RWPE2 (cell line): ENCODE data around the gene RNF213.

Source experiments
- ATAC-seq: fragments of 200-7000 bp; cut with Tn5 transposase; 3 replicates; pipeline ENCODE4 v1.9.1; 2021; ENCODE audit warnings: low read depth
- DNase-seq: peaks from one replicate; pipeline ENCODE4 v3.0.0-alpha.2; 2020; ENCODE audit warnings: low spot score
- H3K27ac ChIP-seq: fragments of 450-650 bp; 2 replicates; pipeline ENCODE4 v1.5.1; 2017; ENCODE audit warnings: mild to moderate bottlenecking; ENCODE audit not compliant: poor library complexity, severe bottlenecking
- H3K27me3 ChIP-seq: fragments of 250-450 bp; sonication (Bioruptor Pico); 2 replicates; pipeline ENCODE4 v1.5.1; 2021; ENCODE audit warnings: mild to moderate bottlenecking, moderate library complexity; ENCODE audit not compliant: insufficient read depth, poor library complexity, severe bottlenecking
- H3K36me3 ChIP-seq: fragments of 250-450 bp; sonication (Bioruptor Pico); 2 replicates; pipeline ENCODE4 v1.5.1; 2020; ENCODE audit warnings: low read depth, mild to moderate bottlenecking, moderate library complexity
- H3K4me1 ChIP-seq: fragments of 250-450 bp; sonication (Bioruptor Pico); 2 replicates; pipeline ENCODE4 v1.5.1; 2021; ENCODE audit warnings: mild to moderate bottlenecking, moderate library complexity; ENCODE audit not compliant: insufficient read depth, poor library complexity, severe bottlenecking
- H3K4me3 ChIP-seq: fragments of 250-450 bp; sonication (Bioruptor Pico); 2 replicates; pipeline ENCODE4 v1.5.1; 2021; ENCODE audit warnings: mild to moderate bottlenecking, moderate library complexity; ENCODE audit not compliant: severe bottlenecking
- H3K9me3 ChIP-seq: fragments of 250-450 bp; sonication (Bioruptor Pico); 2 replicates; pipeline ENCODE4 v1.5.1; 2021; ENCODE audit warnings: mild to moderate bottlenecking, moderate library complexity; ENCODE audit not compliant: severe bottlenecking
- TF ChIP-seq, protein P1 (sequence below): fragments of 450-650 bp; IDR thresholded peaks from one replicate; pipeline ENCODE4 v1.5.1; 2017; ENCODE audit warnings: mild to moderate bottlenecking, moderate library complexity; ENCODE audit not compliant: poor library complexity, severe bottlenecking

The RNF213 gene

DNA sequence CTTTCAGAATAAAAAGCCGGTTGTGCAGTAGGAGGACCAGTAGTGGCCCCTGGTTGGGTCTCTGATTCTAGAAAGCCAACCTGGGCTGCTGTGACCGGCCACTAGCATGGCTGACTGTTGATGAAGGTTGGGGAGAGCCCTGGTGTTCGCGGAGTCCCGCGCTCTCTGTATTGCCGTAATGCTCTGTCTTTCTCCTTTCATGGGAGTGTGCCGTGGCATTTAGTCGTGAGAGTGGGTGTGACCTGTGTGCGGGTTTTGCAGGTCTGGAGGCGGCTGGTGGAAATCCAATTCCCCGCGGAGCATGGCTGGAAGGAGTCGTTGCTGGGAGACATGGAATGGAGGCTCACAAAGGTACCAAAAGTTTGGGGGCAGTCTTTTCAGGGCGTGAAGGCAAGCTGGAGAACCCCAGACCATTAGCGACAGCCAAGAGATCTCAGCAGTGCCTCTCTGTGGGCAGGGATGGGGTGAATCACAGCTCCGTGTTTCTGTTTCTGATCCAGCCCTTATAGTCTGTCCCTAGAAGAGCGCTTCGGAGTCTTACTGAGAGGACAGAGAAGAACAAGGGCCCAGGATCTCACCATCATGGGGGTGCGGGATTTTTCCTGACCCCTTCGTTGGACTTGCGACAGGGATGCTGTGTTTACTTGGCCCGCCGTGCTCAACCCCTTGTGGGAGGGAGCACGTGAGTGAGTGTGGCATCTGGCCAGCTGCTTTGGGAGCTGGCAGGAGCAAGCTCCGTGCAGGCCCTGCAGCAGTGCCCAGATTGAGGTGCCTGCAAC lies 56.5 kb downstream of the RNF213 start:
- ATAC-seq, result no peak
- TF ChIP-seq, protein P1, sequence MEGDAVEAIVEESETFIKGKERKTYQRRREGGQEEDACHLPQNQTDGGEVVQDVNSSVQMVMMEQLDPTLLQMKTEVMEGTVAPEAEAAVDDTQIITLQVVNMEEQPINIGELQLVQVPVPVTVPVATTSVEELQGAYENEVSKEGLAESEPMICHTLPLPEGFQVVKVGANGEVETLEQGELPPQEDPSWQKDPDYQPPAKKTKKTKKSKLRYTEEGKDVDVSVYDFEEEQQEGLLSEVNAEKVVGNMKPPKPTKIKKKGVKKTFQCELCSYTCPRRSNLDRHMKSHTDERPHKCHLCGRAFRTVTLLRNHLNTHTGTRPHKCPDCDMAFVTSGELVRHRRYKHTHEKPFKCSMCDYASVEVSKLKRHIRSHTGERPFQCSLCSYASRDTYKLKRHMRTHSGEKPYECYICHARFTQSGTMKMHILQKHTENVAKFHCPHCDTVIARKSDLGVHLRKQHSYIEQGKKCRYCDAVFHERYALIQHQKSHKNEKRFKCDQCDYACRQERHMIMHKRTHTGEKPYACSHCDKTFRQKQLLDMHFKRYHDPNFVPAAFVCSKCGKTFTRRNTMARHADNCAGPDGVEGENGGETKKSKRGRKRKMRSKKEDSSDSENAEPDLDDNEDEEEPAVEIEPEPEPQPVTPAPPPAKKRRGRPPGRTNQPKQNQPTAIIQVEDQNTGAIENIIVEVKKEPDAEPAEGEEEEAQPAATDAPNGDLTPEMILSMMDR, result no peak
- no peak overlapping the region for H3K27ac ChIP-seq
- H3K4me1 ChIP-seq, result no peaks in the 10 kb centered on the region
- DNase-seq, result no peak
- H3K27me3 ChIP-seq, result no peaks in the 10 kb centered on the region
- no peaks in the 10 kb centered on the region for H3K9me3 ChIP-seq
- no peak overlapping the region for H3K4me3 ChIP-seq
- peaks cover 68% of the 10 kb centered on the region for H3K36me3 ChIP-seq

DNA sequence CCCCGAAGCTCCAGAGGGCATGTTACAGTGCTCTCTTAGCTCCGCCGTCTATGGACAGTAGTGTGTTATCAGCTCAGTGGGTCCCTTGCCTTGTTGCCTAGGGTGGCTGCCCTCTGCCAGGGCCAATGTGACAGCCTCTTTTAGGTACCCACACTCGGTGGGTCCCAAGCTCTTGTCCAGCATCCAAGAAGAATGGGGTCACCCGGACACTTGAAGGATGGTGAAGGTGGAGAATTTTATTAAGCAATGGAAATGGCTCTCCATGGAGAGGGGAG lies 57.0 kb downstream of the RNF213 start:
- Histone ChIP-seq H3K27me3 (no peaks in the 10 kb centered on the region), H3K9me3 (no peaks in the 10 kb centered on the region), H3K36me3 (peaks cover 71% of the 10 kb centered on the region), H3K4me3 (no peak overlapping the region), H3K4me1 (no peaks in the 10 kb centered on the region), H3K27ac (no peak overlapping the region)
- TF ChIP-seq, protein P1, result no peak
- ATAC-seq, result no peak
- no peak for DNase-seq

DNA sequence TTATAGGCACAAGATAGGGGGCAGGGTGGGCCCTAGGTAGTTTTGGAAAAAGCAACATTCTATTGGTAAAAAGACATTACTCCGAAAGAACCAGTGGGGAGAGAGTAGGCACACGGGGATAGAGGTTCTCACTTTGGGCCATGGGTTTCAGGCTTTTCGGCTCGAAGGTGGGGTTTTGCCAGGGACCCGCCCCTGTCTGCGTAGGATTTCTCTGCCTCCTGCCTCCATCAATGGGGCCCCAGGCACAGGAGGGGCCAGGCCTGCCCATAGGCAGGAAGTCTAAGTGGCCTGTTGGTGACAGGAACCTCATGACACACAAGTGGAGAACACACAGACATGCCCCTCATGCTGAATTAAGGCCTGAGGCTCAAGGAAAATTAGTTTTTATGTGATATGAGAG lies 57.5 kb downstream of the RNF213 start:
- ATAC-seq, result no peak

DNA sequence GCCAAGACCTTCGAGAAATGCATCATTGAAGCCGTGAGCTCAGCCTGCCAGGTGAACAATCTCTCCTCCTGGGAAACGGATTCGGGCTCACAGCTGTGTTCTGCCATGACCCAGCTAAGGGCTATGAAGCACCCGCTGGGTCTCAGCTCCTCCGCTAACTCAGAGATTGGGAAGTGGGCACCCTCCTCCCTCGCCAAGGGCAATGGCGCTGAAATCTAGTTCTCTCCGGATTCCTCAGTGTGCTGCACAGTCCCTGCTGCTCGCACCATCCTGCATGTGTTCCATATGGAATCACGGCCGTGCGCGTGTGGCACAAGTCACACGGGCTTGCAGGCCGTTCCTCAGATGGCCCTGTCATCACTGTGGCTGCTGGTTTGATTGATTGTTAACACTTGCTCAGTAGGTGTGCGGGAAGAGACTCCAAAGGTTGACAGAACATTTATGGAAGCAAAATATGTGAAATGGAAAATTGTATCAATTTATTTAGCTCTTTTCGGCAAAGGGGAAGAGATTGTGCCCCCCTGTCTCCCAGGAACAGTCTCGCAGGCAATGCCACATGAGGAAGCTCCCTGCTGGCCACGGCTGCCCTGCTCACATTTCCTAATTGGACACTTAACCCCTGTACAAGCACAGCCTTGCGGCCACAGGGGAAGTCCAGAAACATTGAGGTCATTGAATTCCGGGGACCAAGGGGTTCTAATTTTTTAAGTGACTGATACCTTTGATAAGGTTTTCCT lies 58.8 kb downstream of the RNF213 start:
- no peaks in the 10 kb centered on the region for H3K4me1 ChIP-seq
- no peaks in the 10 kb centered on the region for H3K27me3 ChIP-seq
- TF ChIP-seq, protein P1, result no peak
- peaks cover 78% of the 10 kb centered on the region for H3K36me3 ChIP-seq
- H3K27ac ChIP-seq, result no peak overlapping the region
- DNase-seq (no peak), ATAC-seq (no peak)
- H3K9me3 ChIP-seq, result no peaks in the 10 kb centered on the region
- H3K4me3 ChIP-seq, result no peak overlapping the region

More for the DNA sequence above, 57.5 kb downstream of the RNF213 start:
- H3K36me3 ChIP-seq, result peaks cover 71% of the 10 kb centered on the region
- TF ChIP-seq, protein P1, result no peak
- H3K4me3 ChIP-seq, result no peak overlapping the region
- H3K27ac ChIP-seq, result no peak overlapping the region
- H3K4me1 ChIP-seq, result no peaks in the 10 kb centered on the region
- DNase-seq, result no peak
- H3K27me3 ChIP-seq, result no peaks in the 10 kb centered on the region
- no peaks in the 10 kb centered on the region for H3K9me3 ChIP-seq

DNA sequence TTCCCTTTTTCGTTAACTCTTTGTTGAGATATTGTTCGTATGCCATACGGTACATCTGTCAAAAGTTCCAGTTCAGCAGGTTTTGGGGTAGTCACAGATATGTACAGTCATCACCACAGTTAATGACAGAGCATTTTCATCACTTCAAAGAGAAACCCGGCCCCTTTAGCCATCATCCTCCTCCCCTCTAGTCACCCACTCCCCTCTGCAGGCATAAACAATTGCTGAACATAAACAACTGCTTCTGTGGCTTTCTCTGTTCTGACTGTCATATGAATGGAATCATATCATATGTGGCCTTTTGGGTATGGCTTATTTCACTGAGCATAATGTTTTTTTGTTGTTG lies 59.3 kb downstream of the RNF213 start:
- H3K36me3 ChIP-seq, result peaks cover 84% of the 10 kb centered on the region
- TF ChIP-seq, protein P1, result no peak
- no peak for ATAC-seq

More for the DNA sequence above, 59.3 kb downstream of the RNF213 start:
- Histone ChIP-seq H3K27me3 (no peaks in the 10 kb centered on the region), H3K4me3 (no peak overlapping the region), H3K4me1 (no peaks in the 10 kb centered on the region), H3K27ac (no peak overlapping the region), H3K9me3 (no peaks in the 10 kb centered on the region)
- no peak for DNase-seq
